Pancreas (tissue), 10 donors: ENCODE results near the gene SPRR4. TPM values are rescaled to one million over a fixed set of nuclear protein-coding genes. Genes with fewer than 3 reads are reported as not detected.

Experiments used
- ATAC-seq, 4 donors: fragments of 200-7000 bp; cut with Tn5 transposase; one replicate each; pipeline versions ENCODE4 v1.8.0 to v1.9.1; 2020; ENCODE audit warnings: mild to moderate bottlenecking in 4 of 4, moderate library complexity in 4 of 4
- DNase-seq, 6 donors: peaks; one replicate each; pipeline ENCODE4 v3.0.0-alpha.2; 2020
- FAIRE-seq: peaks from 2 replicates; lab custom pipeline; 2012; peaks lifted over from hg19 to GRCh38; lab: Jason Lieb, UNC
- H3K27ac ChIP-seq, 4 donors: fragments of 200-600 bp; sonication (generic); 1 replicate in 3 of 4; 2 replicates in 1 of 4; pipeline versions ENCODE4 v1.5.0 to v1.8.0; 2020
- H3K27me3 ChIP-seq, 4 donors: fragments of 200-600 bp; one replicate each; pipeline ENCODE4 v1.8.0; 2021
- H3K36me3 ChIP-seq, 3 donors: fragments of 200-600 bp; sonication (generic) in 1 of 3; one replicate each; pipeline versions ENCODE4 v1.5.0 to v1.8.0; 2020 to 2021
- H3K4me1 ChIP-seq, 3 donors: fragments of 200-600 bp; one replicate each; pipeline ENCODE4 v1.8.0; 2021
- H3K4me3 ChIP-seq, 4 donors: fragments of 200-600 bp; sonication (generic) in 2 of 4; one replicate each; pipeline versions ENCODE4 v1.5.0 to v1.8.0; 2020 to 2021
- H3K9me3 ChIP-seq, 4 donors: fragments of 200-600 bp; one replicate each; pipeline ENCODE4 v1.8.0; 2021
- CTCF ChIP-seq, 4 donors: fragments of 200-600 bp; sonication (generic) in 3 of 4; IDR thresholded peaks; one replicate each; pipeline versions ENCODE4 v1.5.0 to v1.8.0; 2021; ENCODE audit warnings: antibody characterized with exemption in 4 of 4
- WGBS, 2 donors: extraction: QIAGEN DNeasy Blood & Tissue Kit; methylation state at CpG; one replicate each; pipeline ENCODE4 v1.1.7; 2013; 5-methylcytosine and 5-hydroxymethylcytosine counted together
- intact Hi-C, 3 donors: fragments of 100-400 bp; cut with DNase I; formaldehyde crosslinking; loops; one replicate each; pipeline versions ENCODE4 v1.11.1 to v1.14.2; 2022
- polyA plus RNA-seq, 2 donors: library from polyadenylated mRNA; stranded (reverse); fragments of 200-250 nt; gene quantifications; one replicate each; pipeline ENCODE4 v1.2.3, GENCODE V29; 2013
- total RNA-seq, 6 donors: library from RNA; stranded (reverse); fragmentation: NEBNext Ultra II Directional in 4 of 6; extraction: Animal tissue kit (Norgen Biotek cat#: 25700) in 4 of 6; gene quantifications; one replicate each; pipeline versions ENCODE4 v1.2.1 to v1.2.4, GENCODE V29; 2021 to 2023
- donor health status: healthy with polysubstance abuse.
- donor health status: DM: no; HTN: no; CAD: no; lungs with moderate emphysema.
- donor health status: DM: no; HTN: no; CAD: no.
- donor health status: control.
- donor health status: control.
- donor health status: Bipolar disorder and iron deficiency.
- donor health status: DM: yes; HTN: yes; CAD: no.
- donor health status: DM: no; HTN: no; CAD: no.
- donor health status: DM: no; HTN: no; CAD: no.
- donor health status: DM: yes; HTN: yes; CAD: no.

SPRR4 gene
- total and polyA plus RNA-seq, 8 donors, result not detected

- no peak for TF ChIP-seq CTCF (IDR thresholded peaks at IDR 0.05)
- Histone ChIP-seq H3K27me3 (no peaks in the 10 kb centered on the region), H3K9me3 (no peaks in the 10 kb centered on the region), H3K4me1 (no peaks in the 10 kb centered on the region), H3K4me3 (no peak overlapping the region), H3K27ac (no peak overlapping the region), H3K36me3 (no peaks in the 10 kb centered on the region)
- FAIRE-seq (no peak), DNase-seq (no peak), ATAC-seq (no peak)
- 56 to 68% methylated on average over 2 of the region's 2 CpGs for WGBS, 2 donors
- intact Hi-C loops, result no loop called here
Observed at GRCh38 chr1:152933196-152933595, 37.3 kb upstream of the SPRR4 start.

GRCh38 chr1:152940614-152941013 is 29.8 kb upstream of the SPRR4 start:
- no peaks in the 10 kb centered on the region for H3K9me3 ChIP-seq
- H3K36me3 ChIP-seq, result no peaks in the 10 kb centered on the region
- 84 to 85% methylated on average over 1 of the region's 1 CpG for WGBS, 2 donors
- H3K4me3 ChIP-seq, result no peak overlapping the region
- TF ChIP-seq CTCF (IDR thresholded peaks at IDR 0.05), result no peak
- no peaks in the 10 kb centered on the region for H3K4me1 ChIP-seq
- intact Hi-C loops, result no loop called here
- H3K27me3 ChIP-seq, result no peaks in the 10 kb centered on the region
- DNase-seq, result no peak
- no peak overlapping the region for H3K27ac ChIP-seq
- no peak for FAIRE-seq
- no peak for ATAC-seq

GRCh38 chr1:152941037-152941711 is 29.3 kb upstream of the SPRR4 start:
- no peak overlapping the region for H3K27ac ChIP-seq
- no peak overlapping the region for H3K4me3 ChIP-seq
- H3K36me3 ChIP-seq, result no peaks in the 10 kb centered on the region
- TF ChIP-seq CTCF (IDR thresholded peaks at IDR 0.05), result no peak
- WGBS, 2 donors, result 54 to 57% methylated on average over 8 of the region's 8 CpGs
- FAIRE-seq (no peak), DNase-seq (no peak), ATAC-seq (no peak)
- H3K9me3 ChIP-seq, result no peaks in the 10 kb centered on the region
- no peaks in the 10 kb centered on the region for H3K27me3 ChIP-seq
- H3K4me1 ChIP-seq, result no peaks in the 10 kb centered on the region
- intact Hi-C loops, result no loop called here

- no peak for ATAC-seq
- no peak for TF ChIP-seq CTCF (IDR thresholded peaks at IDR 0.05)
- FAIRE-seq, result no peak
- Histone ChIP-seq H3K27ac (no peak overlapping the region), H3K27me3 (no peaks in the 10 kb centered on the region), H3K4me3 (no peak overlapping the region), H3K36me3 (no peaks in the 10 kb centered on the region), H3K9me3 (no peaks in the 10 kb centered on the region), H3K4me1 (no peaks in the 10 kb centered on the region)
- 49 to 72% methylated on average over 2 of the region's 2 CpGs for WGBS, 2 donors
- intact Hi-C loops, result no loop called here
- no peak for DNase-seq
Observed at GRCh38 chr1:152942161-152942560, 28.3 kb upstream of the SPRR4 start.

- H3K36me3 ChIP-seq, result no peaks in the 10 kb centered on the region
- DNase-seq (no peak), ATAC-seq (no peak), FAIRE-seq (no peak)
- intact Hi-C loops, result no loop called here
- H3K27ac ChIP-seq, result no peak overlapping the region
- H3K4me1 ChIP-seq, result no peaks in the 10 kb centered on the region
- WGBS, 2 donors, result 54 to 66% methylated on average over 3 of the region's 3 CpGs
- no peaks in the 10 kb centered on the region for H3K27me3 ChIP-seq
- no peak for TF ChIP-seq CTCF (IDR thresholded peaks at IDR 0.05)
- no peaks in the 10 kb centered on the region for H3K9me3 ChIP-seq
- H3K4me3 ChIP-seq, result no peak overlapping the region
Observed at GRCh38 chr1:152946248-152946647, 24.2 kb upstream of the SPRR4 start.
